HG03196 (cell line): Measurements from ENCODE around the gene NKD1.

Source experiments
- ATAC-seq: cut with Tn5 transposase; IDR thresholded peaks from one replicate; pipeline ENCODE4 v1.9.1; 2021; ENCODE audit not compliant: unreplicated experiment

NKD1 gene

GRCh38 chr16:50622643-50623369 lies 74.6 kb downstream of the NKD1 start:
- ATAC-seq = no peak

- no peak for ATAC-seq
Measured at GRCh38 chr16:50624449-50624970, 76.3 kb downstream of the NKD1 start.

DNA sequence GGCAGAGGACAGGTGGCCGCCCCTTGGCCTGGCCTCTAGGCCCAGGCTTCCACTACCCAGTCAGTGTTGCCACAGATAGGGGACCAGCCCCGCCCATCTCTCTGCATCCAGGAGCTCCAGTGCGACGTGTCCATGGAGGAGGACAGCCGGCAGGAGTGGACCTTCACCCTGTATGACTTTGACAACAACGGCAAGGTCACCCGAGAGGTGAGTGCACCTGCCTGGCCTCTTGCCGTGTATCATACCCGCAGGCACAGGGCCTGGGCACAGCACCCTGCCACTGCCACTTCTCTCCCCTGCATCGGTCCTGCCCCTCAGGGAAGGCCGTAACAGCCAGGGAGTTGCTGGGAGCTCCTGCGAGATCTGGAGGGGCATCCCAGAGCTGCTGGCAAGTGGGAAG lies 77.2 kb downstream of the NKD1 start:
- ATAC-seq = no peak

DNA sequence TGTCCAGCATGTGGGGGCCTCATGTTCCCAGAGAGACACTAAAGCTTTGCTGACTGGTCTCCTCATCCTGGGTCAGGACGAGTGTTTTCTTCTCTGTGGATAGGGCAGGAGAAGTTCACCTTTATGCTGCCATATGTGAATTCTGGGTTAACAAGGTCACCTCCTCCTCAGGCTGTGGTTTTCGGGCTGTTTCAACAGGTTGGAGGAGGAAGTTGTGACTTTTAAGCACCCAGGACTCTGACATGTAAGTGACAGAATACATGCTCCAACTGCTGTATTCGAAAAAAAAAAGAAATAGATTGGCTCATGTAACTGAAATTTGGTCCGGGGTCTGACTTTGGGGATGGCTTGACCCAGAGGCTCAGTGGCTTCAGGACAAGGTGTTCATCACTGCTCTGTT lies 78.7 kb downstream of the NKD1 start:
- no peak for ATAC-seq

- no peak for ATAC-seq
Measured at GRCh38 chr16:50627419-50627818, 79.2 kb downstream of the NKD1 start.

DNA sequence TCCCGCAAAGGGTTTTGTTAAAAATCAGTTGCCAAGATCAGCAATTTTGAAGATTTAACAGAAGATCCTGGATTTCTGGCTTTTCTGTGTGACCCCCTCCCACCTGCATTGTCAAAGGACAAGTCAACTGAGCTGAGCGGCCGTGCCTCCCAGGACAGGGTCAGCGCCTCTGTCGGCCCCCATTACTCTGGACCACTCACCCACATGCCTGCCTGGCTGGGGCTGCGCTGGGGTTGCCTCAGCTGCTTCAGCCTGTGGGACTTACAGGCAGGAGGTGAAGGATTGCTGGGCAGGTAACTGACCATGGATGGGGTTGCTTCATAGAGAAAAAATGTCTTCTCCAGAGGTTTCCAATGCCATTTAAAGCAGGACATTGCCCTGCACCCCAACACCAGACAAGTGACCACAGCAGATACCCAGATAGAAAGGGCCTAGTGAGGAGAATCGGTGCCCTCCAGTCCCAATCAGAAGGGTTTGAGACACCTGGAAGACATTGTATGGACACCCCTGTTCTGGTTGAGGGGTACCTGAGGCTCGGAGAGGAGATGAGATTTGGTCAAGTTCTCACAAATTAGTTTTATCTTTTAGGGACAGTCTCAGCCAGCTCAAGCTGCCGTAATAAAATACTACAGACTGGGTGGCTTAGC lies 80.1 kb downstream of the NKD1 start:
- no peak for ATAC-seq

- no peak for ATAC-seq
Measured at GRCh38 chr16:50629334-50629733, 81.1 kb downstream of the NKD1 start.

DNA sequence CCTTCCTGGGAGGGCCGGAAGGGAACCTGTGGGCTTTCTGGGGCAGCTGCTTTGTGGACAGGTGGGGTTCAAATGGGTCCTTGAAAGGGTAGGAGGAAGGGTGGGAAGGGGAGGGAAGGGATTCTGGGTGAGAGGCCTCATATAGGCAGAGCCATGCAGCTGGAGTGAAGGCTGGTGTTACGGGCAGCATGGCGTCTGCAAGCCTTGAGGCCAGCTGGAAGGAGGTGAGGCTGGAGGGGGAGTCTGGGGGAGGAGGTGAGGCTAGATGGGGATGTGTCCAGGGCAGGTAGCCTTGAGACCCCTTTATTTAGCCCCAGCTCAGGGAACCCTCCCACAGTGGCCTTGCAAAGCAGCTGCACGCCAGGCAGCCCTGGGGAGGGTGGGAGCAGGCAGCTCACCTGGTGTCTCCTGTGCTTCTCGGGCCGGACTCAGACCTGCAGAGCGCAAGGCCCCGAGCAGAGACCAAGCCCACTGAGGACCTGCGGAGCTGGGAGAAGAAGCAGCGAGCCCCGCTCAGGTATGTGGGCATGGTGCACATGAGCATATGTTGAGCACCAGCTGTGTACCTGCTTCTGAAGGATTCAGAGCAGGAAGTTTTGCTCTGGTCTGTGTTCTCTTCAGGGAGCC lies 82.3 kb downstream of the NKD1 start:
- no peak for ATAC-seq

- ATAC-seq = no peak
Measured at GRCh38 chr16:50631249-50631984, 83.2 kb downstream of the NKD1 start.

DNA sequence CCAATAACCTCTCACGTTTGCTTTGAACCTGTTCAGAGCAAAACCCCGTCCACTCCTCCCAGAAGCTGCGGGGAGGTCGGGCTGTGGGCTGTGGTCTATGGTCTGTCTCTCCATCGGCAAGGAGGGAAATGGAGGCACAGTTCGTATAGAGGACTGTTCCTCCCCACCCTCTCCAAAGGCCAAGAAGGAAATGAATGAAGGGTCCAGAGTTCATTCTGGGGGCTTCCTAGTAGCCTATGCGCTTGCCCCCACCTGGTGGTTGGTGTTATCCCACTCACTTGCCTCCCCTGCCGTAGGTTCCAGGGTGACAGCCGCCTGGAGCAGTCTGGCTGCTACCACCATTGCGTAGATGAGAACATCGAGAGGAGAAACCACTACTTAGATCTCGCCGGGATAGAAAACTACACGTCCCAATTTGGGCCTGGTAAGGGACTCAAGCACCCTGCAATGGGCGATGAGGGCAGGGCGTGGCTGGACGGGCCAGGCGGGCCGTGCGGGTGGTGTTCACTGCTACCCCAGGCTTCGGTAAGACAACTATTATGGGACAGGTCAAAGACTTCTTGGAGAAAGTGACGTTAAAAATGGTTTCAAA lies 83.9 kb downstream of the NKD1 start:
- ATAC-seq = no peak

DNA sequence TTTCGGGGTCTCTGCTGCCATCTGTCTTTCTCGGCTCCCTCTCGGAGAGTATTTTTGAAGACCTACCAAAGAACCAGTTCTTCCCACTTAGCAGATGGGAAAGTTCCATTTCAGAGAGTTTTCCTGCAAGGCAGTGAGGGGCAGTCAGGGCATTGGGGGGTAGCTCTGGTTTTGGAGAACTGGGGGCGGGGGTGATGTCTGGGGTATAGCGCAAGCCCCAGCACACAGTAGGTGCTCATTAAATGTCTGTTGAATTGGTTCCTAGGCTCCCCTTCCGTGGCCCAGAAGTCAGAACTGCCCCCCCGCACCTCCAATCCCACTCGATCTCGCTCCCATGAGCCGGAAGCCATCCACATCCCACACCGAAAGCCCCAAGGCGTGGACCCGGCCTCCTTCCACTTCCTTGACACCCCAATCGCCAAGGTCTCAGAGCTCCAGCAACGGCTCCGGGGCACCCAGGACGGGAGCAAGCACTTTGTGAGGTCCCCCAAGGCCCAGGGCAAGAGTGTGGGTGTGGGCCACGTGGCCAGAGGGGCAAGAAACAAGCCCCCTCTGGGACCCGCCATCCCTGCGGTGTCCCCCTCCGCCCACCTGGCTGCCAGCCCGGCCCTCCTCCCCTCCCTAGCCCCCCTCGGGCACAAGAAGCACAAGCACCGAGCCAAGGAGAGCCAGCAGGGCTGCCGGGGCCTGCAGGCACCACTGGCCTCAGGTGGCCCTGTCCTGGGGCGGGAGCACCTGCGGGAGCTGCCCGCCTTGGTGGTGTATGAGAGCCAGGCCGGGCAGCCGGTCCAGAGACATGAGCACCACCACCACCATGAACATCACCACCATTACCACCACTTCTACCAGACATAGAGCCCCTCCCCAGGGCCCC lies 85.0 kb downstream of the NKD1 start:
- no peak for ATAC-seq

DNA sequence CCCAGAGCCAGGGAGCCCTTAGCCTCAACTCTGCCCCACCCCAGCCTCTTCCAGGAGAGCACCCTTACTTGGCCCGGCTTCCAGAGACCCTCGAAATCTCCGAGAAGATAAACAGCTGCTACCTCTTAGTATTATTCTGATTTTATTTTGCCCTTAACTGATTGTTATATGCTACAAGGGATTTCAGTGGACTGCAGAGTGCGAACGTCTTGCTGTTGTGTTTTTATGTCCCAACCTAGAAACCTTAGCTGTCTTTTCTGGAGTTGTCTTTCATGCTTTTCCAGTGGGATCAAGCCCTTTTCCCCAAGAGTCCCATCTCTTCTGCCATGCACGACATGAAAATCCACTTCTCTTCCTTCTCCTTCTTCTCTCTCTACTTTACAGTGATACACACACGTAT lies 85.9 kb downstream of the NKD1 start:
- no peak for ATAC-seq

DNA sequence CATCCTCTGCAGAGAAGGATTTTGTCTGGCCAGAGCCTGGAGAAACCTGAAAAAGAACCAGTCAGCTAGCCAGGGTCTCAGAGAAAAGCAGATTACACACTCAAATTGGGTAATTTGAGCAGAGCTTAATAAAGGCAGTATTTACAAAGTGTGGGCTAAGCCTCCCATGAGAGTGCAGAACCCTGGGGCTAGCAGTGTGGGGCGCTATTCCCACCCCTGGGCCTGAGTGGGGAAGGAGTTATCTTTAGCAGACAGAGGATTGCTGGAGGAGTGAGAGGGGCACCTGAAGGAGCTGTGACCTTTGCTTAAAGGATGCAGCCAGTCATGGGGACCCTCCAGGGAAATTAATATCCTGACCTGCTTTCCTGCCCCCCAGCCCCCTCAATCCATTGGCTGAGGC lies 86.8 kb downstream of the NKD1 start:
- no peak for ATAC-seq

GRCh38 chr16:50635505-50636392 lies 87.6 kb downstream of the NKD1 start:
- ATAC-seq = no peak

DNA sequence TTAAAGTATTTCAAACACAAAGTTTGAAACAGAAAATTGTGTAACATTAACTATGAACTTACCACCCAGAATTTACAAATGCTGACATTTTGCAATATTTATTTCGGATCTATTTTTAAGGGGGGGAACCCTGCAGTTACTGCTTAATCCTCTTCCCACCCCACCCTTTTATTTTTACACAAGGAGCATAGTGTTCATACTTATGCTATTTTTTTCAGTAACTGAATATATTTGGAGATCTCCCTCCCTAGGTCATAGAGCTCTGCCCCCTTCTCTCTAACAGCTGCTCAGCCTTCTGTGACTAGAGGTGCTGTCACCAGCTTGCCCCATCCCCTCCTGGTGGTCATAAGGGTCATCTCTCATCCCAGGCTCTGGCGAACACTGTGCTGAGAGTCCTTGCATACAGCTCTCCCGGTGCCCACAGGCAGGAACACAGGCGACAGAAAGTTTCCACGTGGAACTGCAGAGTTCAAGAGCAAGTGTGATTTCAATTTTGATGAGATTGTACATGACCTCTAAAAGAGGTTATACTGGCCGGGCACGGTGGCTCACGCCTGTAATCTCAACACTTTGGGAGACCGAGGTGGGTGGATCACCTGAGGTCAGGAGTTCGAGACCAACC lies 88.7 kb downstream of the NKD1 start:
- no peak for ATAC-seq

DNA sequence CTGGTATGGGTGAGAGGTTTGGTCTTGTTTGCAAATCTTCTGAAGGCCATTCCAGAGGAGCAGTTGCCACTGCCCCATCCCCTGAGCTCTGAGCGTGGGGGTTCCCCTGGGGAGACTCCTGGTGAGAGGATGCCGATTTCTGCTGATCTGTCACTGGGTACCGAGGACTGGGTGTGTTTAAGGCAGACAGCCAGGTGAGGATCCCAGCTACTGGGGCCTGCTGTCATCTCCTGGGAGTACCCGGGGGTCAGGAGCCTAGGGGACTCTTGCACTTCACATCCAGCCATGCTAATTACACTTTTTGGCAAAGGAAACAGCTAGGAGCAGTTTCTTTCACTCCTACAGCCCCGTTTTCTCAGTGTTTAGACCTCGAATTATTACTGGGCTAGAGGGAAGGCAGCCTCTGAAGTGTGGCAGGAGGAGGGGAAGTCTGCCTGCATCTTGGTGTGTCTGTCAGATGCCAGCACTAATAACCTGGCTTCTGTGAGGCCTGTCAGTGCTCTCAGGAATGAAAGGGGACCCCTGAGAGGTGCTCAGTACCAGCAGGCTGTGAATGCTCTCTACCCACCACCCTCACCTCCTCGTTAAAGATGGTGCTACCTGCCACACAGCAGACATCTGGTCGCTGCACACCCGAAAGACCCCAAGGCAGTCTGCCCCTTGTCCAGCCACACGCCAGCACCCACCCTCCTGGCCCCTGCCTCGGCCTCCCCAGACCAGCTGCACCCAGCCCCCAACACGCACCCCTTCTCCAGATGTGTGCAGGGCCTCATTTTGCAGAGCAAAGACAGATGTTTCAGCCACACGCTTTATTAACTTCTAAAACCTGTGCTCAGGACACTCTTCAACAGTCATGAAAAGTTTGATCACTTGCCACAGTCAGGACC lies 89.8 kb downstream of the NKD1 start:
- ATAC-seq = no peak

DNA sequence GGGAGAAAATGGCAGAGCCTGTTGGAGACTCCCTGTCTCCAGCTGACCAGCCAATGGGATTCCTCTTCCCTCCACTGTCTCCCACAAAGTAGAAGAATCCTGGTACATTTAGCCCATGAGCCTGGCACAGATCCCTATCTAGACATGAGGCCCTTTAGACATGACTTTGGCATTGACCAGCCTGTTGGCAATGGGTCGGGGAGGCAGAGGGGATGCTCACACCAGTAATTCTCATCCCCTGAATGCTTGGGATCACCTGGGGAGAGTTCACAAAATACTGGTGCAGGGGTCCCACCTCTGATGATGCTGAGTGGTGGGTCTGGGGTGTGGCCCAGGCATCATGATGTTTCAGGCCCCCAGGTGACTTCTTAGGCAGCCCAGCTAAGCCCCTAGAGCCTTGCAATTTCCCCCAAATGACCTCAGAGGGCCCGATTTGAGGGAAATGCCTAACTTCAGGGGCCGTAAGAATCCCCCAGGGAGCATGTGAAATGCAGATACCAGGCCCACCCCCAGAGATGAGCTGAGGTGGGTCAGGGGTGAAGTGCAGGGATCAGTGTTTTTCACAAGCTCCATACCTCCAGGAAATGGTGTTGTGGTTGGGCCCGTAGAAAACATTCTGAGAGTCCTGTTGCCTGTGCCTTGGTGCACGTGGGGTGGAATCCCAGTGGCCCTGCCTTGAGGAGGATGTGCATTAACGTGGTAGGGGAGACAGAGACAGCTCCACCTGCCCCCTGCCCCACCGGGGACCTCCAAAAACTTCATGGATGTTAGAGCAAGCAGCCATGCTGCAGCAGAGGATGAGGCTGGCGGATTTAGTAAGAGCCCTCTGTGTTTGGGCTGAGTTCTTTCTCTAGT lies 90.8 kb downstream of the NKD1 start:
- no peak for ATAC-seq
